ENCODE measurements around the gene PTPRM. TPM values are rescaled to one million over a fixed set of nuclear protein-coding genes. Genes with fewer than 3 reads are reported as not detected.

PTPRM gene
- polyA plus RNA-seq, 1 of the 3 experiments (the other 2 are of a cell fraction), result 16.0 TPM

DNA sequence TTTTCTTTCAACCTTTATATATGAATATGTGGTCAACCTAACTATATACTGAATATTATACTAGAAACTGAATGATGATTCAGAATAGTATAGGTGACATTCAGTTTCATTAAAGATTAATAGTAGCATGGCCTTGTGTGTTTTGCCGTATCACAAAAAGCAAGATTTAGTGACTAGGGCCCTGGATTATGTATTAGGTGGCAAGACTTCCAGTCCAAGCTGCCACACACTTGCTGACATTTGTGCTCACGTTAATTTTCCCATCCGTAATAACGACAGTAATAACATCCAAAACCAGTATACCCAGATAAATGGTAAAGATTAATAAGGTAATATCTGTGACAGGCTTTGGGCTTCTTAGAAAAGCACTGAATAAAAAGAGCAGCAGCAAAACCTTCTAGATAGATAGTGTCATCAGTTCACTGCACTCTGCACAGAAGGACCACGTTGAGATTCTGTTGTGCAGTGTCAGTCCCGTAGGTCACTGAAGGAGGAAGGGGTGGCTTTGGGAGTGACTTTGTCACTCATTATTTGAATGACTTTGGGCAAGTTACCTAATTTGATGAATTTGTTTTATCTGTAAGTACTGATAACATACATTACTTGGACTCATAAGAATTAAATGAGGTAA lies 451.7 kb downstream of the PTPRM start:
- POLR2A ChIA-PET, result no interaction called here
- no peak overlapping the region for H3K4me3 ChIP-seq (ENCODE audit: low read depth in 2 of 2, low read length in 1 of 2)
- no peak overlapping the region for H3K4me2 ChIP-seq
- no peaks in the 10 kb centered on the region for H3K79me2 ChIP-seq (ENCODE audit: insufficient read depth)
- H3K9me3 ChIP-seq, result no peaks in the 10 kb centered on the region
- H3K36me3 ChIP-seq (replicated peaks in 1 of 2; ENCODE audit: control insufficient read depth in 1 of 2, insufficient read depth in 2 of 2, low read length in 1 of 2), result no peaks in the 10 kb centered on the region
- no peak overlapping the region for H3K9ac ChIP-seq
- TF ChIP-seq, protein P1, sequence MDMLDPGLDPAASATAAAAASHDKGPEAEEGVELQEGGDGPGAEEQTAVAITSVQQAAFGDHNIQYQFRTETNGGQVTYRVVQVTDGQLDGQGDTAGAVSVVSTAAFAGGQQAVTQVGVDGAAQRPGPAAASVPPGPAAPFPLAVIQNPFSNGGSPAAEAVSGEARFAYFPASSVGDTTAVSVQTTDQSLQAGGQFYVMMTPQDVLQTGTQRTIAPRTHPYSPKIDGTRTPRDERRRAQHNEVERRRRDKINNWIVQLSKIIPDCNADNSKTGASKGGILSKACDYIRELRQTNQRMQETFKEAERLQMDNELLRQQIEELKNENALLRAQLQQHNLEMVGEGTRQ (IDR thresholded peaks at IDR 0.05; ENCODE audit: borderline replicate concordance, low read depth, low read length), result no peak
- TF ChIP-seq FOXJ3 (CRISPR knock-in tag; IDR thresholded peaks at IDR 0.05) (no peak), TAF1 (IDR thresholded peaks at IDR 0.05; ENCODE audit: borderline replicate concordance, low read depth, low read length) (no peak), JUND (IDR thresholded peaks at IDR 0.05) (no peak), TEAD4 (IDR thresholded peaks at IDR 0.05; ENCODE audit: borderline replicate concordance, insufficient read depth) (no peak), ELF1 (IDR thresholded peaks at IDR 0.05) (no peak), NRF1 (IDR thresholded peaks at IDR 0.05; ENCODE audit: low read depth, low read length) (no peak), SMC3 (IDR thresholded peaks at IDR 0.05; ENCODE audit: low read depth, low read length) (no peak), TCF12 (IDR thresholded peaks at IDR 0.05) (no peak)
- TF ChIP-seq, protein P2, sequence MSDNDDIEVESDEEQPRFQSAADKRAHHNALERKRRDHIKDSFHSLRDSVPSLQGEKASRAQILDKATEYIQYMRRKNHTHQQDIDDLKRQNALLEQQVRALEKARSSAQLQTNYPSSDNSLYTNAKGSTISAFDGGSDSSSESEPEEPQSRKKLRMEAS (IDR thresholded peaks at IDR 0.05; ENCODE audit: low read depth), result no peak
- TF ChIP-seq, protein P3, sequence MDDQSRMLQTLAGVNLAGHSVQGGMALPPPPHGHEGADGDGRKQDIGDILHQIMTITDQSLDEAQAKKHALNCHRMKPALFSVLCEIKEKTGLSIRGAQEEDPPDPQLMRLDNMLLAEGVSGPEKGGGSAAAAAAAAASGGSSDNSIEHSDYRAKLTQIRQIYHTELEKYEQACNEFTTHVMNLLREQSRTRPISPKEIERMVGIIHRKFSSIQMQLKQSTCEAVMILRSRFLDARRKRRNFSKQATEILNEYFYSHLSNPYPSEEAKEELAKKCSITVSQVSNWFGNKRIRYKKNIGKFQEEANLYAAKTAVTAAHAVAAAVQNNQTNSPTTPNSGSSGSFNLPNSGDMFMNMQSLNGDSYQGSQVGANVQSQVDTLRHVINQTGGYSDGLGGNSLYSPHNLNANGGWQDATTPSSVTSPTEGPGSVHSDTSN (IDR thresholded peaks at IDR 0.05), result no peak
- TF ChIP-seq, protein P4, sequence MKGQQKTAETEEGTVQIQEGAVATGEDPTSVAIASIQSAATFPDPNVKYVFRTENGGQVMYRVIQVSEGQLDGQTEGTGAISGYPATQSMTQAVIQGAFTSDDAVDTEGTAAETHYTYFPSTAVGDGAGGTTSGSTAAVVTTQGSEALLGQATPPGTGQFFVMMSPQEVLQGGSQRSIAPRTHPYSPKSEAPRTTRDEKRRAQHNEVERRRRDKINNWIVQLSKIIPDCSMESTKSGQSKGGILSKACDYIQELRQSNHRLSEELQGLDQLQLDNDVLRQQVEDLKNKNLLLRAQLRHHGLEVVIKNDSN (IDR thresholded peaks at IDR 0.05; ENCODE audit: borderline replicate concordance, low read depth), result no peak
- TF ChIP-seq, protein P5, sequence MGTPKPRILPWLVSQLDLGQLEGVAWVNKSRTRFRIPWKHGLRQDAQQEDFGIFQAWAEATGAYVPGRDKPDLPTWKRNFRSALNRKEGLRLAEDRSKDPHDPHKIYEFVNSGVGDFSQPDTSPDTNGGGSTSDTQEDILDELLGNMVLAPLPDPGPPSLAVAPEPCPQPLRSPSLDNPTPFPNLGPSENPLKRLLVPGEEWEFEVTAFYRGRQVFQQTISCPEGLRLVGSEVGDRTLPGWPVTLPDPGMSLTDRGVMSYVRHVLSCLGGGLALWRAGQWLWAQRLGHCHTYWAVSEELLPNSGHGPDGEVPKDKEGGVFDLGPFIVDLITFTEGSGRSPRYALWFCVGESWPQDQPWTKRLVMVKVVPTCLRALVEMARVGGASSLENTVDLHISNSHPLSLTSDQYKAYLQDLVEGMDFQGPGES (IDR thresholded peaks at IDR 0.05; ENCODE audit: low read depth, low read length), result no peak
- no peak for DNase-seq
- CTCF ChIA-PET, result no interaction called here
- H3K27ac ChIP-seq (ENCODE audit: low read depth in 2 of 2, low read length in 1 of 2), result no peak overlapping the region
- H3K27me3 ChIP-seq (ENCODE audit: insufficient read depth), result no peaks in the 10 kb centered on the region
- no peaks in the 10 kb centered on the region for H4K20me1 ChIP-seq (ENCODE audit: insufficient read depth)
- H3F3A ChIP-seq (replicated peaks; ENCODE audit: insufficient read depth), result no peaks in the 10 kb centered on the region
- WGBS (ENCODE audit: low lambda C conversion rate), result 79% methylated on average over 6 of the region's 6 CpGs
- H3K4me1 ChIP-seq (ENCODE audit: control insufficient read depth in 1 of 2, insufficient read depth in 2 of 2, low read depth in 1 of 2, low read length in 1 of 2), result peaks cover 0 to 5% of the 10 kb centered on the region in 2 experiments; a peak in 1 of 4 replicates
- H3K9me2 ChIP-seq, result no peaks in the 10 kb centered on the region
- H2AFZ ChIP-seq (ENCODE audit: low read depth), result no peak overlapping the region

DNA sequence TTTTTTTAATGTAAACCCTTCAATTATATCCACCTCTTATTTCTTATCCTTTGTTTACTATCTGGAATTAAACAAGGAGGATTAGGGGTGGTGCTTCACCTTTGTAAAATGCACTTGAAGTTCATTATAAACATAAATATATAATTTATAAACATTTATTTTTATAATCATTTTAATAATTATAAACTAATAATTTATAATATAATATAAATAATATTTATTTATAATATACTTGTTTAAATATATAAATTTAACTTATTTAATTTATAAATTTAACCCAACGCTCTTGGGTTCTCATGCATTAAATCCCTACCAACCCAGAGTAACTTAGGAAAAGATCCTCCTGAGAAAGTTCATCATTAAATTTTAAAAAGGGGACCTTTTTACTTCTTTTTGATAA lies 452.5 kb downstream of the PTPRM start:
- no peak overlapping the region for H3K27ac ChIP-seq (ENCODE audit: low read depth in 2 of 2, low read length in 1 of 2)
- no peaks in the 10 kb centered on the region for H3F3A ChIP-seq (replicated peaks; ENCODE audit: insufficient read depth)
- peaks cover 0 to 5% of the 10 kb centered on the region in 2 experiments; a peak in 1 of 4 replicates for H3K4me1 ChIP-seq (ENCODE audit: control insufficient read depth in 1 of 2, insufficient read depth in 2 of 2, low read depth in 1 of 2, low read length in 1 of 2)
- CTCF ChIA-PET, result no interaction called here
- H3K9ac ChIP-seq, result no peak overlapping the region
- H3K79me2 ChIP-seq (ENCODE audit: insufficient read depth), result no peaks in the 10 kb centered on the region
- no peaks in the 10 kb centered on the region for H3K9me2 ChIP-seq
- no peaks in the 10 kb centered on the region for H3K9me3 ChIP-seq
- no peak for TF ChIP-seq GABPA (IDR thresholded peaks at IDR 0.05; ENCODE audit: low read depth)
- no peak for TF ChIP-seq RFX5 (IDR thresholded peaks at IDR 0.05; ENCODE audit: low read length)
- no peak for TF ChIP-seq RCOR1 (IDR thresholded peaks at IDR 0.05; ENCODE audit: low read length)
- TF ChIP-seq, protein P2 (IDR thresholded peaks at IDR 0.05; ENCODE audit: low read depth), result no peak
- no peak for TF ChIP-seq NFIC (IDR thresholded peaks at IDR 0.05; ENCODE audit: borderline replicate concordance)
- TF ChIP-seq SIN3A (IDR thresholded peaks at IDR 0.05; ENCODE audit: borderline replicate concordance, low read depth, low read length), result no peak
- no peak for TF ChIP-seq TEAD4 (IDR thresholded peaks at IDR 0.05; ENCODE audit: borderline replicate concordance, insufficient read depth)
- H3K27me3 ChIP-seq (ENCODE audit: insufficient read depth), result no peaks in the 10 kb centered on the region
- 79% methylated on average over 1 of the region's 1 CpG for WGBS (ENCODE audit: low lambda C conversion rate)
- H3K4me3 ChIP-seq (ENCODE audit: low read depth in 2 of 2, low read length in 1 of 2), result no peak overlapping the region
- H3K36me3 ChIP-seq (replicated peaks in 1 of 2; ENCODE audit: control insufficient read depth in 1 of 2, insufficient read depth in 2 of 2, low read length in 1 of 2), result no peaks in the 10 kb centered on the region
- POLR2A ChIA-PET, result no interaction called here
- no peak overlapping the region for H3K4me2 ChIP-seq
- DNase-seq, result no peak
- no peak overlapping the region for H2AFZ ChIP-seq (ENCODE audit: low read depth)
- no peaks in the 10 kb centered on the region for H4K20me1 ChIP-seq (ENCODE audit: insufficient read depth)
